Kidney capillary endothelial cell (primary cell): ENCODE measurements around the gene CXCR3.
"Not testable (repeated sequence)": the region's sequence is repeated elsewhere in the genome, so short reads cannot be mapped to it uniquely, and the experiment has no call there.

Source experiments
- DNase-seq: peaks from one replicate; pipeline ENCODE4 v3.0.0-alpha.2; 2018; ENCODE audit warnings: low spot score

The CXCR3 gene

DNA sequence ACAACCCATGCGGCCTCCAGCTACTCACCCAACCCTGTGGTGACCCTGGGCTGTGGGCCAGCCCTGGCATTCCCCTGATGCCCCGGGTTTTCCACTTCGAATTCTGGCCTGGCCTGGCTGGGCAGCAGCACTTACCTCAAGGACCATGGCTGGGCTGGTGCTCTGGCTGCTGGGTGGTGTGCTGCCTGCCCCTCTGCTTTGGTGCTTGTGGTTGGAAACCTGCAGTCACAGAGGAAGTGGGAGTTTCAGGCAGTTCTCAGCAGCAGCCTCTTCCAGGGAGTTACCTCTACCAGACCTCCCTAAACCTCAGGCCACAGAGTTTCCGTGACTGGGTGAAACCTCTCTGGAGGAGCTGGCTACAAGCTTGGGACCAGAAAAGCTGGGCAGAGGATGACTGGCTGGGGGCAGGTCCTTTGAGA lies at the start of gene CXCR3:
CXCR3 (minus strand) TSS at position 209 of the 419 bp plus-strand sequence; CDS start at position 147, 62 bp downstream.
- no peak for DNase-seq

DNA sequence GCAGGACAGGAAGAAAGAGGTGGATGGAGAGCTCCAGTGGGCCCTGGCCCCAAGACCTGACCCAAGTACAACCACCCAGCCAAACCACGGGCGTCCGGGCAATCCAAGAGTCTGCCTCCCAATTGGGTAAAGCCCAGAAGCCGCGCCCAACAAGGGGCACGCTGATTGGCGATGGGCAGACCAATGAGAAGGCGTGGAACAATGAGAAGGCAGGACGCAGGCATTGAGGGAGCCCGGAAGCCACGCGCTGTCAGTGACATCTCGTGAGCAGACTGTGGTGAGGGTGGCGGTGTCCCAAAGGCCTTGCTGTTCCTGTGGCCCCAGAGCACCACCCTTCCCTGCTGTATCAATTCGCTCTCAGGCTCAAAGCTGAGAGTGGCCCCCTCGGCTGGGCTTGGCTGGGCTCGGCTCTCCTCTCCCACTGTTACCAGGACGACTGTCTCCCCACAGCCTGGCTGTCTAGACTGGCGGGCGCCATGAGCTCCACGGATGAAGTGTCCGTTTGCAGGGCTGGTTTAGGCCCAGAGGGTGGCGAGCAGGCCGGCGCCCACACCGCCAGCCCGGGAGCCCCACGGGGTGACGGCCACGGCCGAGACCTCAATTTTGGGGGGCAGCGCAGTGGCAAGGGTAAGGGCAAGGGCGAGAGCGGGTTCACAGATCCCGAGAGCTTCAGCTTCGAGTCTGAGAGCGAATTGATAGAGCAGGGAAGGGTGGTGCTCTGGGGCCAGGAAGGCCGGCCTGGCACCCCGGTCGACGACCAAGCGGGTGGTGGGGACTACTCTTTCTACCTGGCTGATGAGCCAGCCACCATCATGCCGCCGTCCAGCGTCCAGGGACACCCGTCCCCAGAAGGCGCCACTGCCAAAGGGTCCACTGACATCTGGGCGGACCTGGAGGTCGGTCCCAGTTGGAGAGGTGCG lies 49.3 kb upstream of the CXCR3 start, which contains the start of gene LOC101059915:
LOC101059915 (plus strand) TSS at position 219 of the 920 bp plus-strand sequence.
- no peak for DNase-seq

DNA sequence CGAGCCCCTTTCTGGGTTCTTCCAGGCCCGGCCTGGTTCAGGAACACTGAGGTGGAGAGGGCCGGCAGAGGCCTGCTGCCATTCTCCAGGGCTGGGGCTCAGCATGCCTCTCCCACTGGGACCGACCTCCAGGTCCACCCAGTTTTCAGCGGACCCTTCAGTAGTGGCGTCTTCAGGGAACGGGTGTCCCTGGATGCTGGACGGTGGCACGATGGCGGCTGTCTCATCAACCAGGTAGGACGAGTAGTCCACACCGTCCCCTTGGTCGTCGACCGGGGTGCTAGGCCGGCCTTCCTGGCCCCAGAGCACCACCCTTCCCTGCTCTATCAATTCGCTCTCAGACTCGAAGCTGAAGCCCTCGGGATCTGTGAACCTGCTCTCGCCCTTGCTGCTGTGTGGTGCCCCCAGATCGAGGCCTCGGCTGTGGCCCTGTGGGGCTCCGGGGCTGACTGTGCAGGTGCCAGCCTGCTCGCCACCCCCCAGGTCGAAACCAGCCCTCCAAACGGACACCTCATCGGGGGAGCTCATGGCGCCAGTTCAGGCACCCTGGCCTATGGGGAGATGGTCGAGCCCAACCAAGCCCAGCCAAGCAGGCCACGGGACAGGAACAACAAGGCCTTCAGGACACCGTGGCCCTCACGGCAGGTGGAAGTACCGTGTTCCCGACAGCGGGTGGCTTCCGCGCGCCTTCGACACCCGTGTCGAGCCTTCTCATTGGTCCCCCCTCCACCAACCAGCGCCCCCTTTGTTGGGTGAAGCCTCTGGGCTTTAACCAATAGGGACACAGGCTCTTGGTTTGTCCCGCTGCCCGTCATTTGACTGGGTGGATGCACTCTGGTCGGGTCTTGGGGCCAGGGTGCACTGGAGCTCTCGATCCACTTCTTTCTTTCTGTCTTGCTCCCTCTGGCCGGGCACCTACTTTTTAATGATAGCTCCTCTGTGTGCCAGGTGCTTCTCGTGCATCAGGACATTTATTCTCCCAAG lies 48.2 kb upstream of the CXCR3 start:
- no peak for DNase-seq

DNA sequence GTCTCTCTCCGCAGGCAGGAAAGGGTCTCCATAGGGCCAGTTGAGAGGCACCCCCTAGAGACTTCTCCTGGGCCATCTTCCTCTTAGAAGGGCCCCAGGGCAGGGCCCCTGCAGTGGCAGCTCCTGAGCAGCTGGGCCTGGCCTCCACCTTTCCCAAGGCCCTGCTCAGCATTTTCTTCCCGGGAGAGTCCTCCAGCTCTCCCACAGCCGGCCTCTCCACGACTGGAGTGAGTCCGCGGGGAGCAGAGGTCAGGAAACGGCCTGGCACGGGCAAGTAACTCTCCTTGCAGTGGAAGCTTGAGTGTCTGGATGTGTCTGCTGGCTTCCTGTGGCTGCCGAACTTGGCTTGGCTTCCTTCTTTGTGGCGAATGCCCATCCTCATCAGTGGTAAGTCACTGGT lies 47.4 kb upstream of the CXCR3 start:
- DNase-seq, result no peak

DNA sequence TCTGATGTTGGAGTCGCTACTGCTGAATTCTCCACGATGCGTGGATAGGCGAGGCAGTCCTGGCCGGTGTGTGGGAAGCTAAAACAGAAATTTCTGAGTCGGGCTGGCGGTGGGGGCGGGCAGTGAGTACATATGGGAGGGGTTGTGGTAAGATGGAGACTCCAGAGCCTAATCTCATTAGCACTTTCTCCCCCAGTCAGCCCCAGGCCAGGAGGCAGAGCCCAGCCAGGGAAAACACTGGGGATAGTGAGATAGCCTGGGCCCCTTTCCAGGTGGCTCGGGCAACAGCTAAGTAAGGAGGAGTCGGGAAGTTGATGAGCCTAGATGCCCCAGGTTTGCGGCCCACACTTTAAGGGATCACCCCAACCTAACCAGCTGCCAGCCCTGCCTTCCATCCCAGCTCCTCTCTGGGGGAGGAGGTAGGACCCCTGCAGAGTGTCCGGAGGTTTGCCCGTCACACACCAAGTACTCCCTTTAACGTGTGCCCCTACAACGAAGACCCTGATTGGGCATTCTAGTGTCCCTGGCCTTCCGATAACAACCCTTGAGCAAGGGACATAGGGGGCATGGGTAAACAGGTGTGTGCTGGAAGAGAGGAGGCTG lies 46.7 kb upstream of the CXCR3 start:
- DNase-seq, result no peak

DNA sequence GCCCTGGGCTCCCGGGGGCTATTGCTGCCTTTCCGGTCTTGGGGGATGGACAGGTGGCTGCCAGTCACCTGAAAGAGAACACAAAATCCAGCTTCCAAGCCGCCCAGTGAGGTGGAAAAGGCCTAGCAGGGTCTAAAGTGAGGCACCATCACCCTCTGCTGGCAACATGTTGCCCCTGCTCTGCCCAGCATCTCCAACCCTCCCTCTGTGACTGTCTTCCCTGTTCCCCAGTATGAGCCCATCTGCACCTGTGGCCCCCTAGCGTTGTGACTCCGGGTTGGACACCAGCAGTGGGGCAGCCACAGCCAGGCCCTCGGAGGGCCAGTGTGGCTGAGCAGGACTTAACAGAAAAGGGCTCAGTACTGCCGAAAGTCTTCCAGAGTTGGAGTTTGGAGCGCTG lies 45.9 kb upstream of the CXCR3 start:
- not testable (repeated sequence) for DNase-seq

DNA sequence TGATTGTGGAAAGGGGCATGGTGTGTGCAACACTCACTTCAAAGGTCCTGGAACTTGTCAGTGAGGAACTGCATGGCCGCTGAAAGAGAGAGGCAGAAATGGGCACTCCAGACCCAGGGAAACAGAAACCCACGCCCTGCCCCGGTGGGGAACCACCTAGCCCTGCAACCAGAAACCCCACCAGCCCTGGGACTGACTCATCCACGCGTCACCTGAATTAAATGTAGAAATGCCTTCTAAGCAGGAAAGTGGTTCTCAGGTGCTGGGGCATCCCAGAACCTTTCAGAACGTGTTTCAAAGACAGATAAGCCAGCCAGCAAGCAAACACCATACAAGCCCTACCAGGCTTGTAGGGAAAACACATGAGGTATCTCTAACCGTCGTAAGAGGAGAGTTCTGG lies 44.9 kb upstream of the CXCR3 start:
- DNase-seq, result not testable (repeated sequence)

DNA sequence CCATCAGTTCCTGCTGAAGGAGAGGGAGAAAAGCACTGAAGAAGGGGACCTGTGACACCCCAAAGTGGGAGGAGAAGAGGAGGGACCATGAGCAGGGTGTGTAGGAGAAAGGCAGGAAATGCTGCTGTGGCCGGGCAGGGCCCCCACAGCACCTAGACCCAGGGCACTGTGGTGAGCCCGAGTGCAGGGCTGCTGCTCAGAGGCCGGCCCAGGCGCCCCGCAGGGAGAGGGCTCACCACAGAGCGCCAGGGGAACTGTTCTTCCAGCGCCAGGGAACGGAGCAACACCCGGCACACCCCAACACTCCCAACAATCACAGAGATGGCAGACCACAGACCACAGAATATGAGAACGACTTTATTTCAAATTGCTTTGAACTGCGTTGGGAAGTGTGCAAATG lies 44.3 kb upstream of the CXCR3 start:
- not testable (repeated sequence) for DNase-seq

DNA sequence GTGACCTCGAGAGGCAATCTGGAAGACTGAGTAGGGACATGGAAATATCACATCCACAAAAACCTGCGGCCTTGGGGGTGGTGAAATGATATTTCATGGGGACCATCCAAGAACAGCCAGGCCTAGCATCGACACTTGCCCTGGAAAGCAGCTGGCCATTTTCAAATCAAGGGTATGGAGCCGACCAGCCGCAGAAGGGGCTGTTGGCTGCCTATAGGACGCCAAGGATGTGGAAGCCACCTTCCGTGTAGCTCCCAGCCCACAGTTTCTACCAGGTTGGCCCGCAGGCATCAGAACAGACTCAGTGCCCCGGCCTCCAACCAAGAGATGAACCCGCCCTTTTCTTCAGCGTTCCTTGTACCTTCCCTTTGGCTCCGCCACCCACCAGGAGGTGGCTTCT lies 43.6 kb upstream of the CXCR3 start:
- DNase-seq, result no peak

DNA sequence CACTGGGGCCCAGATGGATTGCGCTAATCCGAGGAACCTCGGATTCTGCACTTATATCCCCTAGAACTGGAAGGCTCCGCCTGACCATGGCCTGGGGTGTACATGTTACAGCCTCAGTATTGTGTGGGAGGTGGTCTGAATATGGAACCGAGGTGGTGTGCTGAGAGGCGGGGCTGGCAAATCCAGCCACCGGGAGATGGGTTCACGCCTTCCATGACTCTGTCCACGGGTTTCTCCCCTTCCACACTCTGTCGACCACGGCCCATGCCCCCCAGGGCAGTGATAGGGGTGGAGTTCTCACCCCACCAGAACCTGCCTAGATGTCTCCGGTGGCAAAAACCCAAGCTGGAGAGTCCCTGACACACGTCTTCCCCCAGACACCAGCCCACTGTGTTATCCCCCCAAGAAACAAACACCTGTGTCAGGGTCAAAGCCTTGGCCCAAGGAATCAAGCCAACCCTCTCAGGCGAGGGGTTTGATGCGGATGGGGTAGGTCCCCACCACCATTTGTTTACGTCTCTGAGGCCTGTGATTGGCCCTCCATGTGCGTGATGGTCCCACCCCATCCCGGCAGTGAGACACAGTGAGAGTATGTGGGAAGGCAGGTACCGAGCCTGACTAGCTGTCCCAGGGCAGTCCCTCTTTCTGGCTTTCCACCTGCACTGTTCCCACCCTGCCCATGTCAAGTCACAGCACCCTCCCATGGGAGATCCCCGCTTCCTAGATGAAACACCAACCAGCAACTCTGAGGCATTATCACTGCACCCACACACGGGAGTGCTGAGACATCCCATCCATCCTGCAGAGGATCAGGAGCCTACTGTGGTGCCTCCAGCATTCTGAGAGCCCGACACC lies 42.5 kb upstream of the CXCR3 start:
- no peak for DNase-seq

DNA sequence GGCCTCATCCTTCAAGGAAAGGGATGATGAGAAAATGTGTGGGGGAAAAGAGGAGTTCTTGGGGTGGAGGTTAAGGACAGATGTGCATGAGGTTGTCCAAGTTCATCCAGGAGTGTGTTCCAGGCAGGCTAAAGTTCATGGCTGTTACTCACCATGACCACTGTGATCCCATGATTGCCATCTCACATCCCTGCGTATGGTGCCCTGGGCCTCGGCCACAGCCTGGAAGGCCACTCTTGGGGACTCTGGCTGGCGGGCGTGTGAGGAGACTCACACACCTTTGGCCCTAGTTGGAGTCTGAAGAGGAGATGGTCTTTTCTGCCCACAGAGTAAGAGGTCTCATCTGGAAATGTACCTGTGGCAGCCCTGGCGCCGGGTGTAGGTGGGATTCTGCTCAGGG lies 41.6 kb upstream of the CXCR3 start:
- DNase-seq, result no peak

DNA sequence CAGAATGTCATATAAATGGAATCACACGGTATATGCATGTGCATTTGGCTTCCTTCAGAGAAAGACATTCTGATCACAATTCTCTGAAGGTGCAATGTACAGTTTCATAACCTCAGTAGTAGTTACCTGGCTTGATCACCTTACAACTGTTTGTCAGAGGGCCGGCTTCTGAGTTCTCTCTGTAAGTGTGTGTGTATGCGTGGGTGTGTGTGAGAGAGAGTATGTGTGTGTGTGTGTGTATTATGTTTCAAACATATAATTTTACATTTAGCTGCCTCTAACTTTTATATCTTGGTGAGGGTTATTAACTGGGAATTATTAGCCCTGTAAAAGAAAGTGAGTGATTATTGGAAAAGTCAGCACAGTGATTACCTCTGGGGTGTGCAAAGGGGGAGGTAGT lies 41.0 kb upstream of the CXCR3 start:
- no peak for DNase-seq

DNA sequence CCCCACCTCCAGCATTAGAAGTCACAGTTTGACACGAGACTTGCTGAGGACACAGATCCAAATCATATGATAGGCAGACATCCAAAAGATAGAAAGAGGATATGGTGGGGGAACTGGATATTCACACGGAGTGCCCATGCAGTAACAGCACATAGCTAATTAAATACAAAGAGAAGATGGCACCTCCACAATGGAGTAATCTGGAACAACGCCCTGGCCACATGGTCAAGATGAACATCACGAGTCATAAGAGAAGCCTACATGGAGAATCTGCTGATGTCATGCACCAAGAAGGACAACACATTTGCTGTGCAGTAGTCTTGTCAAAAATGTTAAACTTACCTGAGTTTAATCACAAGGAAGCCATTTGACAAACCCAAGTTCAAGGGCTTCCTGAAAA lies 39.0 kb upstream of the CXCR3 start:
- no peak for DNase-seq

DNA sequence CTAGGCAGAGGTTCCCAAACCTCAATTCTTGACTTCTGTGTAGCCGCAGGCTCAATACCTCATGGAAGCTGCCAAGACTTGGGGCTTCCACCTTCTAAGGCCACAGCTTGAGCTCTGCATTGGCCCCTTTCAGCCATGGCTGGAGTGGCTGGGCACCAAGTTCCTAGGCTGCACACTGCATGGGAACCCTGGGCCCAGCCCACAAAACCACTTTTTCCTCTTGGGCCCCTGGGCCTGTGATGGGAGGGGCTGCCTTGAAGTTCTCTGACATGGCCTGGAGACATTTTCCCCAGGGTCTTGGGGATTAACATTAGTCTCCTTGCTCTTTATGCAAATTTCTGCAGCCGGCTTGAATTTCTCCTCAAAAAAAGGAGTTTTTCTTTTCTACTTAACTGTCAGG lies 35.0 kb upstream of the CXCR3 start:
- no peak for DNase-seq

DNA sequence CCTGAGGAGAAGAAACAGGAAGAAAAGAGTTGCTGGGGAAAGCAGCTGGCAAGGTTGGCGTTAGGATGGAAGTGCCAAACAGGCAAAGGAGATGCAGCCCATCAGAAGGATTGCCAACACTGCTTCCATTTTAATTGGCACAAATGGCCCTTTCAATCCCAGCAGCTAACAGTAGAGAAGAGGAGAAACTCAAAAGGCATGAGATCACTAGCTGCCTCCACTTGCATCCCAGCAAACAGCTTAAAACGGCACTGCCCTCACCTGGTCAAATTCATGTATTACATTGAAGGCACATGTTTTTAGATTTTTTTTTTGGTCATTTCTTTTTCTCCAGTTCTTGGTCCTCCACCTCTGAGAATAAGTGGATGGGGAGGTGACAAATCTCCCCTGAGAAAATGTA lies 34.1 kb upstream of the CXCR3 start:
- peak; percentile 29 for DNase-seq

DNA sequence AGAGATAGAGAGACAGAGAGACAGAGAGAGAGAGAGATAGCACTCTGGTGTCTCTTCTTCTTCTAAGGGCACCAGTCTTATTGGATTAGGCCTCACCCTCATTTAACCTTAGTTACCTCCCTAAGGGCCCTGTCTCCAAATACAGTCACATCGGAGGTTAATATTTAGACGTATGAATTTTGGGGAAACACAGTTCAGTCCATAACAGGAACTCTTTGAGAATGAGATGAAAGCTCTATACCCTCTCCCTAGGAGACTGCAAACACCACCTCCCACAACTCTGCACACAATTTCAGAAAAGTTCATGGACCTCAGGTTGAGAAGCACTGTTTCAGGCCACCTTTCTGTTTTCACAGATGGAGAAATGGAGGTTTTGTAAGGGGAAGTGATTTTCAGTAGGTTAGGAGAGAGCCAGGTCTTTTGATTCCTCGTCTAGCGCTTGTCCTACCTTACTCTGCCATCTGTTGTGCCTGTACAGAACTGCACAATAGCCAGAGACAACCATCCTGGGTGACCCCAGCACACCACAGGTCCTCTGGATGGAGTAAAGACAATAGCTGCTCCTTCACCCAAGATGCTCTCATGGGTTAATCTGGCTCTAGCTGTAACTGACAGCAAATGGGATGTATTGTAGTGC lies 32.1 kb upstream of the CXCR3 start:
- DNase-seq, result no peak

DNA sequence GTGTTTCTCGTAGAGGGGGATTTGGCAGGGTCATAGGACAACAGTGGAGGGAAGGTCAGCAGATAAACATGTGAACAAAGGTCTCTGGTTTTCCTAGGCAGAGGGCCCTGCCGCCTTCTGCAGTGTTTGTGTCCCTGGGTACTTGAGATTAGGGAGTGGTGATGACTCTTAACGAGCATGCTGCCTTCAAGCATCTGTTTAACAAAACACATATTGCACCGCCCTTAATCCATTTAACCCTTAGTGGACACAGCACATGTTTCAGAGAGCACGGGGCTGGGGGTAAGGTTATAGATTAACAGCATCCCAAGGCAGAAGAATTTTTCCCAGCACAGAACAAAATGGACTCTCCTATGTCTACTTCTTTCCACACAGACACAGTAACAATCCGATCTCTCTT lies 26.1 kb upstream of the CXCR3 start:
- not testable (repeated sequence) for DNase-seq

DNA sequence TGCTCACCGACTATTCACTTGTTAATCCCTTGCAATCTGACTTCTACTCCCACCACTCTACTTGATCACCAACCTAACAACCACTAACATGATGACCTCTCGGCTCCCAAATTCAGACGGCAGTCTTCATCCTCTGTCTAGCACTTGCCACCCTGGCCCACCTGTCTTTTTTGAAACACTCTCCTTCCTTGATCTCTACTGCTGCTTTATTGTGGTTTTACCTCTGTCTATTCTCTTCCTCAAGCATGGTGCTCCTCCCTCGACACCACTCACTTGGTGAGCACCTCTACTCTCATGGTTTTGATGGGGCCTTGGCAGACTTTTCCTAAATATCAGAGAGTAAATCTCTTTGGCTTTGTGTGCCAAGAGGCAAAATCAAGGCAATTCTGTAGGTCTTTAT lies 21.7 kb upstream of the CXCR3 start:
- no peak for DNase-seq

DNA sequence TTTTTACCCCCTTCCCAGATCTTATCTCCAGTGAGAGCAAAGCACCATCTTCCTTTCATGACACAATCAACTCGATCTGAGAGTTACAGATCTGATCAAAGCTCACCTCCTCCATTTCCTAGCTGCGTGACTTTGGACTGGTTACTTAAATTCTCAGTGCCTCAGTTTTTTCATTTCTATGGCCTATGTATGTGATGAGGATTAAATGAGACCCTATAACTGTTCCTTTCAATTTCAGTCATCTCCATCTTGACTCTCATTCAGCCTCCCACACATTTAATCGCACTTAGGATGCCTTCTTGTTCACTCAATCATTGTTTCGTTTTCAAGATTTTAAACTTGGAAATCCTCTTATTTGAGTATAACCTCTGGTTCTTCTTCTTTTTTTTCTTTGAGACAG lies 20.1 kb upstream of the CXCR3 start:
- DNase-seq, result no peak

DNA sequence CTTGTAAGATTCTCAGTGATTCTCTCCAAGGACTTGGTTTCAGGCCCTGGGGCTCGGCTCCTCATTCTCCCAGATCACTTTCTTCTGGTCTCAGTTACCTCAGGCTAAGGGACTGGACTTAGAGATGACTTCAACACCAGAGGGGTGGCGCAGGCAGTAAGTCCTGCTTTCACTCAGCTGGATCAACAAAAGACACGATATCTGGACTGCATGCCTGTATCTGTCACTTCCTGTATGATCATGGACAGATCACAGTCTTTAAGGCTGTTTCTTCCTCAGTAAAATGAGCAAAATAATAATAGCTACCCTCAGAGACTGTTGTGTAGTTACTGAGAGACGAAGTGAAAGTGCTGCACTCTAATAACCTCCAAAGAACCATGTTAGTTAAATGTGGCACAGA lies 19.5 kb upstream of the CXCR3 start:
- peak; percentile 53 for DNase-seq

DNA sequence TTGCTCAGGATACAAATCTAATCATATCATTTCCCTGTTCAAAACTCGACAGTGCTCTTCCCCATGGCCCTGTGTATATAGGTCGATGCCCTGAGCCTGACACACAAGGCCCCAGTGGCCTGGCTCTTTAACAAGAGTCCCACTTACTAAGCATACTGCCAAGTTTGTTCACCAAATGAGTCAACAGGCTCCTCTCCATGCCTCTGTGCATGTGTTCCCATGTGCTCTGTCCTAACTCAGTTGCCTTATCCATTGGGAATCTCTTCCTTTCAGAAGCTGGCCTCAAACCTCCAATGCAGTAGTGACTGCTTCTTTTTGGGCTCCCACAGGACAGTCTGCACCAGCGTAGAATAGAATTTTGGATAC lies 18.9 kb upstream of the CXCR3 start:
- DNase-seq, result no peak
